ENCODE data around the gene LHFPL3. TPM values are rescaled to one million over a fixed set of nuclear protein-coding genes. Genes with fewer than 3 reads are reported as not detected.

The LHFPL3 gene
- total RNA-seq, 2 donors from 2014 or later, result not detected

GRCh38 chr7:104366390-104366789, 38.0 kb downstream of the LHFPL3 start:
- DNase-seq (no peak), ATAC-seq (no peak)
- intact Hi-C loops (cut with DNase I), result no loop called here

- DNase-seq (no peak), ATAC-seq (no peak)
- intact Hi-C loops (cut with DNase I), result no loop called here
Observed at GRCh38 chr7:104367926-104368325, 39.5 kb downstream of the LHFPL3 start.

GRCh38 chr7:104371216-104371979, 43.0 kb downstream of the LHFPL3 start:
- intact Hi-C loops (cut with DNase I), result no loop called here
- ATAC-seq (no peak), DNase-seq (no peak)

GRCh38 chr7:104371980-104372357, 43.6 kb downstream of the LHFPL3 start:
- DNase-seq (no peak), ATAC-seq (no peak)
- intact Hi-C loops (cut with DNase I), result no loop called here

- ATAC-seq (no peak), DNase-seq (no peak)
- intact Hi-C loops (cut with DNase I), result no loop called here
Observed at GRCh38 chr7:104382616-104383015, 54.2 kb downstream of the LHFPL3 start.

GRCh38 chr7:104386943-104387342, 58.5 kb downstream of the LHFPL3 start:
- intact Hi-C loops (cut with DNase I), result no loop called here
- ATAC-seq (no peak), DNase-seq (no peak)

- intact Hi-C loops (cut with DNase I), result no loop called here
- DNase-seq, result no peak
- no peak for ATAC-seq
Observed at GRCh38 chr7:104388222-104388621, 59.8 kb downstream of the LHFPL3 start.

- no peak for ATAC-seq
- intact Hi-C loops (cut with DNase I), result no loop called here
- DNase-seq, result no peak
Observed at GRCh38 chr7:104395162-104395561, 66.8 kb downstream of the LHFPL3 start.

- ATAC-seq, result no peak
- no peak for DNase-seq
- intact Hi-C loops (cut with DNase I), result no loop called here
Observed at GRCh38 chr7:104397442-104397841, 69.0 kb downstream of the LHFPL3 start.

- intact Hi-C loops (cut with DNase I), result no loop called here
Observed at GRCh38 chr7:104408371-104408770, 80.0 kb downstream of the LHFPL3 start.

GRCh38 chr7:104410742-104411141, 82.3 kb downstream of the LHFPL3 start:
- no peak for ATAC-seq
- intact Hi-C loops (cut with DNase I), result no loop called here
- no peak for DNase-seq

More at GRCh38 chr7:104408371-104408770, 80.0 kb downstream of the LHFPL3 start:
- no peak for DNase-seq
- ATAC-seq, result no peak

GRCh38 chr7:104412911-104413310, 84.5 kb downstream of the LHFPL3 start:
- ATAC-seq, result no peak
- no peak for DNase-seq
- intact Hi-C loops (cut with DNase I), result no loop called here

GRCh38 chr7:104414216-104414615, 85.8 kb downstream of the LHFPL3 start:
- DNase-seq (no peak), ATAC-seq (no peak)
- intact Hi-C loops (cut with DNase I), result no loop called here

GRCh38 chr7:104415700-104416099, 87.3 kb downstream of the LHFPL3 start:
- intact Hi-C loops (cut with DNase I), result no loop called here
- ATAC-seq (no peak), DNase-seq (no peak)

GRCh38 chr7:104416866-104417393, 88.5 kb downstream of the LHFPL3 start:
- DNase-seq (no peak), ATAC-seq (no peak)
- intact Hi-C loops (cut with DNase I), result no loop called here

GRCh38 chr7:104431930-104432329, 103.5 kb downstream of the LHFPL3 start:
- intact Hi-C loops (cut with DNase I), result no loop called here
- no peak for DNase-seq
- no peak for ATAC-seq

GRCh38 chr7:104434129-104434528, 105.7 kb downstream of the LHFPL3 start:
- ATAC-seq, result no peak
- no peak for DNase-seq
- intact Hi-C loops (cut with DNase I), result no loop called here

- no peak for ATAC-seq
- DNase-seq, result no peak
- intact Hi-C loops (cut with DNase I), result no loop called here
Observed at GRCh38 chr7:104442481-104442880, 114.1 kb downstream of the LHFPL3 start.

GRCh38 chr7:104444017-104444416, 115.6 kb downstream of the LHFPL3 start:
- ATAC-seq (no peak), DNase-seq (no peak)
- intact Hi-C loops (cut with DNase I), result no loop called here

GRCh38 chr7:104445393-104445792, 117.0 kb downstream of the LHFPL3 start:
- no peak for DNase-seq
- intact Hi-C loops (cut with DNase I), result no loop called here
- no peak for ATAC-seq

GRCh38 chr7:104450861-104451260, 122.5 kb downstream of the LHFPL3 start:
- intact Hi-C loops (cut with DNase I), result no loop called here
- no peak for DNase-seq
- ATAC-seq, result no peak
